Osteoblast (primary cell): ENCODE measurements around the gene CELA2A. TPM values are rescaled to one million over a fixed set of nuclear protein-coding genes. Genes with fewer than 3 reads are reported as not detected.

Experiments
- DNase-seq: peaks from one replicate; pipeline ENCODE4 v3.0.0; 2011; ENCODE audit warnings: low spot score, mixed read lengths; ENCODE audit not compliant: insufficient read length; ENCODE audit errors: missing footprints
- H2AFZ ChIP-seq: 2 replicates; pipeline ENCODE4 v1.6.0; 2011; ENCODE audit warnings: mild to moderate bottlenecking, low read length
- H3K27ac ChIP-seq: 2 replicates; pipeline ENCODE4 v1.5.1; 2011; ENCODE audit warnings: mild to moderate bottlenecking, low read depth, low read length, moderate library complexity
- H3K27me3 ChIP-seq: 2 replicates; pipeline ENCODE4 v1.6.0; 2012; ENCODE audit warnings: mild to moderate bottlenecking, control low read depth, inconsistent platforms, low read length, moderate library complexity; ENCODE audit not compliant: insufficient read depth
- H3K36me3 ChIP-seq: 2 replicates; pipeline ENCODE4 v1.5.1; 2011; ENCODE audit warnings: mild to moderate bottlenecking, low read length, control low read depth, moderate library complexity; ENCODE audit not compliant: insufficient read depth
- H3K4me1 ChIP-seq: 2 replicates; pipeline ENCODE4 v1.5.1; 2011; ENCODE audit warnings: mild to moderate bottlenecking, low read length, control low read depth, moderate library complexity; ENCODE audit not compliant: insufficient read depth
- H3K4me2 ChIP-seq: 2 replicates; pipeline ENCODE4 v1.6.0; 2011; ENCODE audit warnings: mild to moderate bottlenecking, low read length; ENCODE audit not compliant: insufficient read depth
- H3K4me3 ChIP-seq: fragments of 200-600 bp; sonication (generic); 3 replicates; pipeline ENCODE4 v1.5.1; 2012; ENCODE audit warnings: mild to moderate bottlenecking, low read length, inconsistent platforms; ENCODE audit not compliant: insufficient read depth
- H3K79me2 ChIP-seq: 2 replicates; pipeline ENCODE4 v1.6.0; 2012; ENCODE audit warnings: mild to moderate bottlenecking, low read length, control low read depth, inconsistent platforms; ENCODE audit not compliant: insufficient read depth
- H3K9me3 ChIP-seq: 2 replicates; pipeline ENCODE4 v1.5.1; 2011; ENCODE audit warnings: low read depth, low read length, control low read depth
- H4K20me1 ChIP-seq: 2 replicates; pipeline ENCODE4 v1.6.0; 2012; ENCODE audit warnings: mild to moderate bottlenecking, low read length, control low read depth; ENCODE audit not compliant: insufficient read depth
- CTCF ChIP-seq: IDR thresholded peaks from 2 replicates; pipeline ENCODE4 v1.5.1; 2011; ENCODE audit warnings: mild to moderate bottlenecking, low read depth, low read length, moderate library complexity; ENCODE audit errors: extremely low read depth
- total RNA-seq: library from RNA; depleted of rRNA; stranded (reverse); fragments of >200 nt; gene quantifications from 2 replicates; pipeline ENCODE4 v1.2.3, GENCODE V29; 2012

CELA2A gene
- total RNA-seq, 1 donor, result not detected

- Histone ChIP-seq H2AFZ (no peak overlapping the region), H4K20me1 (peaks cover 37% of the 10 kb centered on the region), H3K27me3 (no peaks in the 10 kb centered on the region), H3K4me3 (no peak overlapping the region), H3K79me2 (peaks cover 72% of the 10 kb centered on the region), H3K4me1 (peaks cover 48% of the 10 kb centered on the region), H3K36me3 (peaks cover 14% of the 10 kb centered on the region), H3K9me3 (no peaks in the 10 kb centered on the region), H3K27ac (peak overlapping the region; percentile 48), H3K4me2 (peak overlapping the region; percentile 98)
- DNase-seq, result no peak
- no peak for TF ChIP-seq CTCF
Measured at GRCh38 chr1:15412843-15413242, 43.7 kb upstream of the CELA2A start.

- no peak for TF ChIP-seq CTCF
- Histone ChIP-seq H3K4me2 (no peak overlapping the region), H2AFZ (no peak overlapping the region), H3K27ac (no peak overlapping the region), H3K4me3 (no peak overlapping the region), H3K27me3 (no peaks in the 10 kb centered on the region), H3K4me1 (peaks cover 46% of the 10 kb centered on the region), H3K79me2 (peaks cover 76% of the 10 kb centered on the region), H3K9me3 (no peaks in the 10 kb centered on the region), H3K36me3 (peaks cover 14% of the 10 kb centered on the region), H4K20me1 (peaks cover 40% of the 10 kb centered on the region)
- peak; percentile 64 for DNase-seq
Measured at GRCh38 chr1:15413563-15414444, 42.7 kb upstream of the CELA2A start.

- no peak for TF ChIP-seq CTCF
- no peak for DNase-seq
- H3K27me3 ChIP-seq, result no peaks in the 10 kb centered on the region
- H2AFZ ChIP-seq, result no peak overlapping the region
- peaks cover 47% of the 10 kb centered on the region for H4K20me1 ChIP-seq
- peaks cover 14% of the 10 kb centered on the region for H3K36me3 ChIP-seq
- no peak overlapping the region for H3K4me2 ChIP-seq
- no peaks in the 10 kb centered on the region for H3K9me3 ChIP-seq
- no peak overlapping the region for H3K4me3 ChIP-seq
- H3K79me2 ChIP-seq, result peaks cover 83% of the 10 kb centered on the region
- no peak overlapping the region for H3K27ac ChIP-seq
- H3K4me1 ChIP-seq, result peaks cover 45% of the 10 kb centered on the region
Measured at GRCh38 chr1:15414445-15414983, 42.0 kb upstream of the CELA2A start.
